H1 (cell line): ENCODE data around the gene CNOT8. TPM values are rescaled to one million over a fixed set of nuclear protein-coding genes. Genes with fewer than 3 reads are reported as not detected.

ENCODE experiments used
- CTCF ChIA-PET: fragments of 300-600 bp; sonication (Branson Sonifier 250); formaldehyde crosslinking; loops from one replicate; lab custom pipeline; 2021; ENCODE audit not compliant: partially characterized antibody; lab: Charles Lee
- POLR2A ChIA-PET: fragments of 300-600 bp; sonication (Branson Sonifier 250); formaldehyde crosslinking; loops from one replicate; lab custom pipeline; 2021; ENCODE audit warnings: inconsistent platforms; ENCODE audit not compliant: partially characterized antibody; lab: Charles Lee
- DNase-seq, 2 experiments: peaks; one replicate each; pipeline versions ENCODE4 v3.0.0 to v3.0.0-alpha.2; 2010 to 2022; ENCODE audit warnings: low spot score in 2 of 2, low read depth in 1 of 2, mixed read lengths in 1 of 2
- FAIRE-seq: peaks from 2 replicates; lab custom pipeline; 2011; peaks lifted over from hg19 to GRCh38; lab: Jason Lieb, UNC
- H2AFZ ChIP-seq: 2 replicates; pipeline ENCODE4 v1.8.1; 2012; ENCODE audit warnings: low read length, inconsistent platforms
- H2AK5ac ChIP-seq: 2 replicates; pipeline ENCODE4 v1.6.1; 2013; ENCODE audit warnings: low read depth, low read length
- H2BK120ac ChIP-seq: replicated peaks from 2 replicates; pipeline ENCODE3; 2013; ENCODE audit warnings: low read depth, low read length, inconsistent platforms
- H2BK12ac ChIP-seq: 2 replicates; pipeline ENCODE4 v1.6.1; 2013; ENCODE audit warnings: low read depth, low read length
- H2BK15ac ChIP-seq: 2 replicates; pipeline ENCODE4 v1.6.1; 2013; ENCODE audit warnings: low read length
- H2BK20ac ChIP-seq: 2 replicates; pipeline ENCODE4 v1.6.1; 2013; ENCODE audit warnings: low read length
- H2BK5ac ChIP-seq: 2 replicates; pipeline ENCODE4 v1.6.1; 2013; ENCODE audit warnings: low read depth, low read length
- H3K14ac ChIP-seq: 2 replicates; pipeline ENCODE4 v1.6.1; 2013; ENCODE audit warnings: inconsistent platforms; ENCODE audit not compliant: insufficient read length
- H3K18ac ChIP-seq: 2 replicates; pipeline ENCODE4 v1.6.1; 2013; ENCODE audit warnings: low read length; ENCODE audit errors: extremely low read depth
- H3K23ac ChIP-seq: 2 replicates; pipeline ENCODE4 v1.6.1; 2013; ENCODE audit warnings: inconsistent platforms; ENCODE audit not compliant: insufficient read length
- H3K23me2 ChIP-seq: 2 replicates; pipeline ENCODE4 v1.6.1; 2013; ENCODE audit warnings: low read depth, low read length
- H3K27ac ChIP-seq: 2 replicates; pipeline ENCODE4 v1.6.1; 2011; ENCODE audit warnings: low read depth, low read length, inconsistent platforms
- H3K27me3 ChIP-seq, 4 experiments: replicated peaks in 1 of 4; 1 replicate in 1 of 4; 2 replicates in 3 of 4; pipeline versions ENCODE4 v1.6.1 to v1.8.1; 2011 to 2013; ENCODE audit warnings: low read length in 3 of 4, mild to moderate bottlenecking in 3 of 4, inconsistent platforms in 2 of 4, mixed read lengths in 2 of 4, moderate library complexity in 1 of 4; ENCODE audit not compliant: control insufficient read depth in 3 of 4, insufficient read depth in 3 of 4; ENCODE audit errors: extremely low read depth in 1 of 4
- H3K36me3 ChIP-seq, 4 experiments: 2 replicates each; pipeline versions ENCODE4 v1.6.1 to v1.8.1; 2011 to 2013; ENCODE audit warnings: mild to moderate bottlenecking in 4 of 4, low read length in 3 of 4, moderate library complexity in 2 of 4, control low read depth in 1 of 4, inconsistent platforms in 1 of 4; ENCODE audit not compliant: insufficient read depth in 4 of 4, control insufficient read depth in 2 of 4
- H3K4ac ChIP-seq: replicated peaks from 2 replicates; pipeline ENCODE3; 2013; ENCODE audit warnings: low read length, low read depth, mixed read lengths, inconsistent platforms; ENCODE audit not compliant: insufficient read length
- H3K4me1 ChIP-seq, 4 experiments: replicated peaks in 1 of 4; 1 replicate in 1 of 4; 2 replicates in 3 of 4; pipeline versions ENCODE4 v1.6.1 to v1.8.1; 2011 to 2013; ENCODE audit warnings: low read length in 3 of 4, inconsistent platforms in 2 of 4, mixed read lengths in 1 of 4; ENCODE audit not compliant: insufficient read depth in 4 of 4, control insufficient read depth in 3 of 4
- H3K4me2 ChIP-seq, 2 experiments: 2 replicates each; pipeline versions ENCODE4 v1.6.1 to v1.8.1; 2011 to 2013; ENCODE audit warnings: low read depth in 2 of 2, low read length in 2 of 2, control low read depth in 1 of 2, inconsistent platforms in 1 of 2, mild to moderate bottlenecking in 1 of 2; ENCODE audit not compliant: insufficient read depth in 1 of 2
- H3K4me3 ChIP-seq, 4 experiments: fragments of 200-600, 300-600 bp in 1 of 4; sonication (generic), shearing (Covaris generic), sonication (Bioruptor Twin) in 1 of 4; 2 replicates each; pipeline versions ENCODE4 v1.5.1 to v1.8.1; 2011 to 2016; ENCODE audit warnings: low read length in 4 of 4, low read depth in 3 of 4, control low read depth in 2 of 4, inconsistent platforms in 2 of 4, mild to moderate bottlenecking in 2 of 4, mixed read lengths in 1 of 4, moderate library complexity in 1 of 4; ENCODE audit not compliant: insufficient read depth in 2 of 4; ENCODE audit errors: extremely low read depth in 1 of 4
- H3K56ac ChIP-seq: replicated peaks from 2 replicates; pipeline ENCODE3; 2013; ENCODE audit warnings: low read depth, mild to moderate bottlenecking, mixed read lengths, low read length, inconsistent platforms; ENCODE audit not compliant: insufficient read length
- H3K79me1 ChIP-seq: 2 replicates; pipeline ENCODE4 v1.6.1; 2013; ENCODE audit warnings: low read depth, low read length, control low read depth
- H3K79me2 ChIP-seq, 2 experiments: 2 replicates each; pipeline versions ENCODE4 v1.6.1 to v1.8.1; 2012 to 2013; ENCODE audit warnings: low read length in 2 of 2, mild to moderate bottlenecking in 2 of 2, inconsistent platforms in 1 of 2; ENCODE audit not compliant: insufficient read depth in 2 of 2, control insufficient read depth in 1 of 2
- H3K9ac ChIP-seq, 4 experiments: replicated peaks in 1 of 4; 1 replicate in 1 of 4; 2 replicates in 3 of 4; pipeline versions ENCODE4 v1.6.1 to v1.8.1; 2011 to 2013; ENCODE audit warnings: low read depth in 3 of 4, low read length in 3 of 4, control low read depth in 2 of 4, mild to moderate bottlenecking in 2 of 4, moderate library complexity in 2 of 4, inconsistent platforms in 1 of 4; ENCODE audit errors: extremely low read depth in 1 of 4
- H3K9me3 ChIP-seq, 2 experiments: 2 replicates each; pipeline versions ENCODE4 v1.6.1 to v1.8.1; 2012 to 2013; ENCODE audit warnings: mild to moderate bottlenecking in 2 of 2, moderate library complexity in 2 of 2, control low read depth in 1 of 2, inconsistent platforms in 1 of 2, low read depth in 1 of 2, low read length in 1 of 2, mixed read lengths in 1 of 2; ENCODE audit not compliant: insufficient read depth in 2 of 2
- H4K20me1 ChIP-seq, 2 experiments: replicated peaks in 1 of 2; 2 replicates each; pipeline versions ENCODE3 to v1.8.1; 2011 to 2013; ENCODE audit warnings: inconsistent platforms in 2 of 2, low read length in 2 of 2, mild to moderate bottlenecking in 1 of 2; ENCODE audit not compliant: insufficient read depth in 2 of 2, control insufficient read depth in 1 of 2
- H4K5ac ChIP-seq: 2 replicates; pipeline ENCODE4 v1.6.1; 2013; ENCODE audit warnings: low read length, low read depth, mixed read lengths, inconsistent platforms; ENCODE audit not compliant: insufficient read length
- H4K8ac ChIP-seq: 2 replicates; pipeline ENCODE4 v1.8.0; 2013; ENCODE audit warnings: mild to moderate bottlenecking, moderate library complexity, low read length, inconsistent platforms; ENCODE audit not compliant: insufficient read depth; ENCODE audit errors: extremely low read depth
- H4K91ac ChIP-seq: replicated peaks from 2 replicates; pipeline ENCODE3; 2013; ENCODE audit warnings: low read length, mixed read lengths, inconsistent platforms; ENCODE audit not compliant: insufficient read length
- KDM4A ChIP-seq: IDR thresholded peaks from one replicate; pipeline ENCODE4 v1.7.1; 2012; ENCODE audit warnings: low read depth, mild to moderate bottlenecking, moderate library complexity, low read length, inconsistent platforms; ENCODE audit not compliant: severe bottlenecking
- KDM5A ChIP-seq: fragments of 200-600 bp; IDR thresholded peaks from 2 replicates; pipeline ENCODE4 v1.7.1; 2012; ENCODE audit warnings: mild to moderate bottlenecking, low read length, inconsistent platforms, mixed read lengths
- NRF1 ChIP-seq: IDR thresholded peaks from 2 replicates; pipeline ENCODE4 v1.6.1; 2011; ENCODE audit warnings: mild to moderate bottlenecking, low read depth, low read length, improper control_type of control experiment
- TAF1 ChIP-seq: IDR thresholded peaks from 2 replicates; pipeline ENCODE4 v1.6.1; 2011; ENCODE audit warnings: mild to moderate bottlenecking, low read depth, low read length
- TCF12 ChIP-seq: IDR thresholded peaks from 2 replicates; pipeline ENCODE4 v1.6.1; 2011; ENCODE audit warnings: low read depth, mild to moderate bottlenecking, low read length
- WGBS, 2 experiments: shearing (Covaris generic) in 1 of 2; methylation state at CpG; one replicate each; pipeline versions ENCODE4 v1.1.6 to v1.1.7; 2013 to 2015; ENCODE audit warnings: low lambda C conversion rate in 2 of 2, mixed read lengths in 2 of 2, inconsistent platforms in 1 of 2, low coverage in 1 of 2, missing lambda C conversion rate in 1 of 2; ENCODE audit not compliant: insufficient replicate concordance in 2 of 2, insufficient coverage in 1 of 2, insufficient read length in 1 of 2; ENCODE audit errors: extremely low coverage in 1 of 2, missing lambda C conversion rate in 1 of 2; 5-methylcytosine and 5-hydroxymethylcytosine counted together
- polyA plus RNA-seq, 7 experiments: library from polyadenylated mRNA; depleted of rRNA in 3 of 7; stranded (reverse) in 5 of 7; unstranded in 2 of 7; fragments of >200 nt in 5 of 7; fragments of 200-250 nt in 2 of 7; gene quantifications; 1 replicate in 5 of 7; 2 replicates in 1 of 7; 4 replicates in 1 of 7; pipeline versions ENCODE4 v1.2.1 to v1.2.3, GENCODE V29; 2011 to 2013; ENCODE audit warnings: missing spikeins in 2 of 7, mixed read lengths in 2 of 7
- total RNA-seq: library from RNA; stranded (reverse); fragmentation: NEBNext Ultra II Directional; extraction: Animal tissue kit (Norgen Biotek cat#: 25700); gene quantifications from 2 replicates; pipeline ENCODE4 v1.2.1, GENCODE V29; 2021
- TF ChIP-seq, protein P1 (sequence below): IDR thresholded peaks from 2 replicates; pipeline ENCODE4 v1.6.1; 2012; ENCODE audit warnings: inconsistent platforms

CNOT8 gene
- total and polyA plus RNA-seq, 2 of the 8 experiments (the other 6 are each of a cell fraction or from before 2014, with no cell fraction given), result 36.4 to 62.9 TPM

DNA sequence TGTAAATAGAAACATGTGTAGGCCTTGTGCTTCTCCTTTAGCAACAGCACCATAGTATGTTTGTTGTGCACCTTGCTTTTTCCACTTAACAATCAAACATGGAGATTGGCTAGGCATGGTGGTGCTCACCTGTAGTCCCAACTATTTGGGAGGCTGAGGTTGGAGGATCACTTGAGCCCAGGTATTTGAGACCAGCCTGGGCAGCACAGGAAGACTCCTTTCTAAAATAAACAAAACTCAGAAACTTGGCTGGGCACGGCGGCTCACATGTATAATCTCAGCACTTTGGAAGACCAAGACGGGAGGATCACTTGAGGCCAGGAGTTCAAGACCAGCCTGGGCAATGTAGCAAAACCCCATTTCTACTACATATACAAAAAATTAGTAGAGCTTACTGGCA is 7.1 kb upstream of the CNOT8 start:
- ChIA-PET POLR2A (interaction anchor here (0.7 to 1.5 kb wide), 4 partner anchors 9 to 637 kb away, joined by 3 to 5 read pairs (median 4); no protein-coding TSS in a partner anchor), CTCF (interaction anchor here (1.1 to 1.4 kb wide), 4 partner anchors 18 to 201 kb away, joined by 3 to 4 read pairs (median 4); no protein-coding TSS in a partner anchor)
- Histone ChIP-seq H4K8ac (no peak overlapping the region), H3K23ac (no peak overlapping the region), H4K20me1 (no peaks in the 10 kb centered on the region), H3K36me3 (no peaks in the 10 kb centered on the region), H3K4ac (no peak overlapping the region), H3K4me3 (peak overlapping the region in 1 of 4 experiments; percentile 58; a peak in 1 of 8 replicates), H3K23me2 (no peaks in the 10 kb centered on the region), H2BK20ac (no peak overlapping the region), H2BK5ac (peak overlapping the region; percentile 39; the same call in 1 of the 2 replicates), H4K5ac (no peak overlapping the region), H3K18ac (no peak overlapping the region), H2BK12ac (peak overlapping the region; percentile 71; the same call in 1 of the 2 replicates), H3K9ac (0 out of 7 replicates have a peak overlapping the region, but pooled peaks of 1 of the 4 experiments have one; percentile 21), H3K27ac (no peak overlapping the region; the same call in 1 of the 2 replicates), H3K79me2 (no peaks in the 10 kb centered on the region), H3K9me3 (no peaks in the 10 kb centered on the region), H2BK120ac (no peak overlapping the region), H4K91ac (peak overlapping the region; percentile 83), H2BK15ac (peak overlapping the region; percentile 61; the same call in 1 of the 2 replicates), H2AFZ (no peak overlapping the region), H3K27me3 (no peaks in the 10 kb centered on the region), H3K4me1 (peaks cover 0 to 7% (median 4%) of the 10 kb centered on the region in 4 experiments; a peak in 5 of 7 replicates), H3K56ac (no peak overlapping the region), H3K14ac (no peak overlapping the region), H2AK5ac (no peak overlapping the region), H3K4me2 (peak overlapping the region in 1 of 2 experiments; percentile 52; a peak in 1 of 4 replicates), H3K79me1 (no peaks in the 10 kb centered on the region)
- WGBS, 2 experiments, result 91% methylated on average over 3 of the region's 3 CpGs; no CpG with 5 or more reads in 1 of the 2 experiments
- DNase-seq (no peak), FAIRE-seq (no peak)
- TF ChIP-seq, protein P1, sequence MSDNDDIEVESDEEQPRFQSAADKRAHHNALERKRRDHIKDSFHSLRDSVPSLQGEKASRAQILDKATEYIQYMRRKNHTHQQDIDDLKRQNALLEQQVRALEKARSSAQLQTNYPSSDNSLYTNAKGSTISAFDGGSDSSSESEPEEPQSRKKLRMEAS, result no peak
- no peak for TF ChIP-seq KDM4A
- no peak for TF ChIP-seq KDM5A
- no peak for TF ChIP-seq TCF12
- no peak for TF ChIP-seq TAF1
- no peak for TF ChIP-seq NRF1
